NT2/D1 (cell line): Measurements from ENCODE around the gene TRIM9.

ENCODE experiments used
- DNase-seq: peaks from one replicate; pipeline ENCODE4 v3.0.0-alpha.2; 2011; ENCODE audit warnings: low read depth, low spot score
- H3K27me3 ChIP-seq: 2 replicates; pipeline ENCODE4 v1.6.0; 2011; ENCODE audit warnings: mild to moderate bottlenecking; ENCODE audit not compliant: insufficient read length, insufficient read depth
- H3K36me3 ChIP-seq: 2 replicates; pipeline ENCODE4 v1.6.1; 2011; ENCODE audit warnings: mild to moderate bottlenecking, low read length, mixed read lengths; ENCODE audit not compliant: insufficient read depth, insufficient read length
- H3K4me1 ChIP-seq: 2 replicates; pipeline ENCODE4 v1.5.1; 2011; ENCODE audit not compliant: insufficient read depth, insufficient read length
- H3K4me3 ChIP-seq: 2 replicates; pipeline ENCODE4 v1.5.1; 2011; ENCODE audit warnings: low read depth; ENCODE audit not compliant: insufficient read length
- H3K9ac ChIP-seq: 2 replicates; pipeline ENCODE4 v1.6.0; 2011; ENCODE audit warnings: low read depth; ENCODE audit not compliant: insufficient read length
- H3K9me3 ChIP-seq: 2 replicates; pipeline ENCODE4 v1.5.1; 2011; ENCODE audit warnings: mild to moderate bottlenecking, low read length; ENCODE audit not compliant: insufficient read depth
- SUZ12 ChIP-seq: IDR thresholded peaks from 2 replicates; pipeline ENCODE4 v1.6.1; 2011; ENCODE audit not compliant: insufficient read length, insufficient read depth; ENCODE audit errors: extremely low read depth
- YY1 ChIP-seq: IDR thresholded peaks from 2 replicates; pipeline ENCODE4 v1.6.1; 2011; ENCODE audit not compliant: insufficient read length, insufficient read depth
- ZNF274 ChIP-seq: IDR thresholded peaks from 2 replicates; pipeline ENCODE4 v1.6.1; 2011; ENCODE audit warnings: mild to moderate bottlenecking, low read depth, low read length

TRIM9 gene

DNA sequence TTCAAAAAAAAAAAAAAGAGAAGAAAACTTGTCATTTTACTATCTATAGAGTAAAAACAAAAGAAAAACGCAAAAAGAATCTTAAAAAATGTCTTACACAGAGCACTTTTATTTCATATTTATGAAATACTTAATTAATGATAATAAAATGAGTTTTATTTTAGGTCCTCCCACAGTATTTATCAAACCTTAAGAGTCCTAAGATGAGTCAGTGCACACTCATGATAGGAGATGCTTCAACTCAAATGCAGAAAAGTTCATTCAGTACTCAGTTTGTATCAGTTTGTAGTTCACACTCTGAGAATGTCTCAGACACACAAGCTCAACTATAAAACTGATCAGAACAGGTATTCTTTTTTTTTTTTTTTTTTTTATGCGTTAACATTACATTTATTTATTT, 41.7 kb downstream of the TRIM9 start:
- Histone ChIP-seq H3K4me1 (no peaks in the 10 kb centered on the region), H3K4me3 (no peak overlapping the region), H3K36me3 (no peaks in the 10 kb centered on the region), H3K27me3 (no peaks in the 10 kb centered on the region), H3K9ac (no peak overlapping the region), H3K9me3 (no peaks in the 10 kb centered on the region)
- no peak for TF ChIP-seq YY1
- no peak for TF ChIP-seq SUZ12
- no peak for TF ChIP-seq ZNF274
- DNase-seq: no peak

GRCh38 chr14:51044961-51045360, 49.9 kb downstream of the TRIM9 start:
- Histone ChIP-seq H3K9ac (no peak overlapping the region), H3K9me3 (no peaks in the 10 kb centered on the region), H3K4me3 (no peak overlapping the region), H3K36me3 (no peaks in the 10 kb centered on the region), H3K4me1 (peaks cover 3% of the 10 kb centered on the region), H3K27me3 (no peaks in the 10 kb centered on the region)
- TF ChIP-seq YY1 (no peak), SUZ12 (no peak), ZNF274 (no peak)
- DNase-seq: no peak

DNA sequence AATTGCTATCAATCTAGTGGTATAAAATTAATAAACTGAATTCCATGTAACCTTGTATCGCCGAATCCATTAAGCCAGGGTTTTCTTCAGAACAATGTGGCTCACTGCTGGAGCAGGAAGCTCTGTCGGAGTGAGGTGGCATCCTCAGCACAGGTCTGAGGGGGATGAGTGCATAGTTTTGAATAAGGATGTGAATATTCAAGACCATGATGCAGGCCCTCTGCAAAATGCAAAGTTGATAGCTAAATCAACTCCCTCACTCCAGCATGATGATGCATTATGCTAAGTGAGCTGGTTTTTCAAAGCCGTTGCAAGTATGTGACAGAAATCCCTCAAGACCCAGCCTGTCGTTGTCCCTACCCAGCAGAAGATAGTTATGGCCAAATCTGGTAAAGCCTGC, 53.0 kb downstream of the TRIM9 start:
- H3K27me3 ChIP-seq: no peaks in the 10 kb centered on the region
- H3K4me3 ChIP-seq: no peak overlapping the region
- TF ChIP-seq YY1: no peak
- TF ChIP-seq SUZ12: no peak
- no peak for TF ChIP-seq ZNF274
- peaks cover 3% of the 10 kb centered on the region for H3K4me1 ChIP-seq
- no peaks in the 10 kb centered on the region for H3K36me3 ChIP-seq
- H3K9ac ChIP-seq: no peak overlapping the region
- DNase-seq: no peak
- no peaks in the 10 kb centered on the region for H3K9me3 ChIP-seq

- no peaks in the 10 kb centered on the region for H3K27me3 ChIP-seq
- DNase-seq: no peak
- no peak overlapping the region for H3K4me3 ChIP-seq
- H3K4me1 ChIP-seq: peaks cover 3% of the 10 kb centered on the region
- H3K9me3 ChIP-seq: no peaks in the 10 kb centered on the region
- no peak for TF ChIP-seq ZNF274
- no peak for TF ChIP-seq SUZ12
- TF ChIP-seq YY1: no peak
- no peaks in the 10 kb centered on the region for H3K36me3 ChIP-seq
- H3K9ac ChIP-seq: no peak overlapping the region
These were observed 53.8 kb downstream of the TRIM9 start for GRCh38 chr14:51041108-51041531.

DNA sequence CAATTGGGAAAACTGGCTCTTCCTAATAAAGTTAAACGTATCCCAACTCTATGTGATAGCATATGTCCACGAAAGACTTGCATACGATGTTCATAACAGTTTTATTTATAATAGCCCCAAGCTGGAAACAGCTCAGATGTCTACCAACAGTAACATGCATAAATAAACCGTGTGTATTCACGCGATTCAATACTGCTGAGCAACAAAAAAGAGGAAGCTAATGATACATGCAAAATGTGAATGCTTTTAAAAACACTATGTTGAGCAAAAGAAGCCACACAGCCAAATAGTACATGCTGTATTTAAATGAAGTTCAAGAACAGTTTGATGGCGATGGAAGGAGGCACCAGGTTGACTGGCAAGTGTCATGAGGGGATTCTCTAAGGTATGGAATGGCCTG, 55.7 kb downstream of the TRIM9 start:
- DNase-seq: no peak
- Histone ChIP-seq H3K4me3 (no peak overlapping the region), H3K4me1 (peaks cover 3% of the 10 kb centered on the region), H3K27me3 (no peaks in the 10 kb centered on the region), H3K9me3 (no peaks in the 10 kb centered on the region), H3K9ac (no peak overlapping the region), H3K36me3 (no peaks in the 10 kb centered on the region)
- TF ChIP-seq ZNF274 (no peak), SUZ12 (no peak), YY1 (no peak)

DNA sequence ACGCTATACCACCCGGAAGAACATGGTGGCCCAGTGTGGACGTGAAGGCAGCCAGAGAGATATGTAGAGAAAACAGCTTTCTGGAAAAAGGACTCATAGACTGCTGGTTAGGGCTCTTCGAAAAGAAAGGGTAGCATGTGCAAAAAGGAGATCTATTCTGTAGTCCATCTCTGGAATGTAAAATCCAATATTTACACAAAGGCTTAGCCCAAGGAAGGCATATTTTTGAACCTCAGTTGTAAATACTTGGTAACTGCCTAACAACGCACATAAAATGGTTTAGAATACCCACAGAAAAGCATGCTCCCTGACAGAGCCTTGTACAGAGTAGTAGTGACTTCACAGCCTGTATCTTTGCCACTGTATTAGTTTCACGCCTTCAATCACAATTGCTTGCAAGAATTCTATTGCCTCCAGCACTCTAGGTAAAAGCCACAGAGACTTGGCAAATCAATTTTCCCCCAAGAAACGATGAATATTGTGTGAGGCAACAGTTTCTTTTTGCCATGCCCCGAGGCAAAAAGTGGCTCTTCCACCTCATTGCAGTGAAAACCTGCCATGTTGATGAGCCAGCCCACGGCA, 59.2 kb downstream of the TRIM9 start:
- no peaks in the 10 kb centered on the region for H3K4me1 ChIP-seq
- no peak for DNase-seq
- no peaks in the 10 kb centered on the region for H3K36me3 ChIP-seq
- no peak overlapping the region for H3K4me3 ChIP-seq
- no peaks in the 10 kb centered on the region for H3K9me3 ChIP-seq
- H3K27me3 ChIP-seq: no peaks in the 10 kb centered on the region
- TF ChIP-seq ZNF274: no peak
- no peak for TF ChIP-seq SUZ12
- no peak for TF ChIP-seq YY1
- no peak overlapping the region for H3K9ac ChIP-seq

GRCh38 chr14:51028851-51029754, 65.8 kb downstream of the TRIM9 start:
- H3K9ac ChIP-seq: no peak overlapping the region
- no peak for DNase-seq
- H3K36me3 ChIP-seq: no peaks in the 10 kb centered on the region
- no peaks in the 10 kb centered on the region for H3K4me1 ChIP-seq
- H3K4me3 ChIP-seq: no peak overlapping the region
- TF ChIP-seq SUZ12 (no peak), YY1 (no peak), ZNF274 (no peak)
- H3K27me3 ChIP-seq: no peaks in the 10 kb centered on the region
- no peaks in the 10 kb centered on the region for H3K9me3 ChIP-seq
